GM18907 (cell line): ENCODE results near the gene FUT7.

Source experiments
- ATAC-seq: cut with Tn5 transposase; IDR thresholded peaks from one replicate; pipeline ENCODE4 v1.9.1; 2021; ENCODE audit warnings: mild to moderate bottlenecking, moderate library complexity; ENCODE audit not compliant: unreplicated experiment

The FUT7 gene

DNA sequence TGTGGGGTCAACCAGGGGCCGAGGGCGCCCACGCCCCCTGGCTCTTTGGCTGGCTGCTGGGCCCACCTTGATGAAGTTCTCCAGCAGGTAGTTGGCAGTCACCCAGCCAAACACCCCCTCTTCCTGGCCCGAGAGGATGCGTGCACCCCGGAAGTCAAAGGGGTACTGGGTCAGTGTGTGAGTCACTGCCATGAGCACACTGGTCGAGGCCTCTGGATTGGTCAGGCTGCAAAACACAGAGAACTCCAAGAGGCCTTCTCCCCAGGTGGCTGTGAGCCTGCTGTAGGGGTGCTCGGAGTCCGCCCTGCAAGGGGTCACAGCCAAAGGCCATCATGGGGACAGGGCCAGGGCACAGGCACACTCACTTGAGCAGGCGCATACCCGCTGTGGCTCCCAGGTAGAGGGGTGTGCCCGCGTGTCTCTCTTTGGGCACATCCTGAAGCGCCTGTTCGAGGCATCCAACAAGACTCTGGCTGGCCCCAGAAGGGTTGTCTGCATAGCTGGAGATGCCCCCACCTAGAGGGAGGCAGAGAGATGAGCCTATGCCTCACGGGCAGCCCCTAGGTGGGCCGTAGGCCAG, 19.3 kb upstream of the FUT7 start:
- ATAC-seq, result no peak

DNA sequence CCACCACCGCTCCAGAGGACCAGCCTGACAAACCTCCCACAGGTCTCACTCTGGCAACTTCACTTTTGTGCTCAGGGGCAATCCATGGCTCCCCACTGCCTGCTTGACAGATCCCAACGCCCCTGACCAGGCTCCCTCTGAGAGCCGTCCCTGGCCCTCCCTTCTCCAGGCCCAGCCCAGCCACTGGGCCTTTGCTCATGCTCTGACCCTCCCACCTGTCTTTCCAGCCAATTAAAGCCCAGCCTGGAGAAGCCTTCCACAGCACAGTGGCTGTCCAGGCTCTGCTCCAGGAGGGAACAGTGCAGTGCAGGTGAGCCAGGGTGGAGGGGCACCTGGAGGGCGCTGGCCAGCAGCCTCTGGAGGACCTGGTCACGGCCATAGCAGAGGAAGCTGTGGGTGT, 18.7 kb upstream of the FUT7 start:
- no peak for ATAC-seq

DNA sequence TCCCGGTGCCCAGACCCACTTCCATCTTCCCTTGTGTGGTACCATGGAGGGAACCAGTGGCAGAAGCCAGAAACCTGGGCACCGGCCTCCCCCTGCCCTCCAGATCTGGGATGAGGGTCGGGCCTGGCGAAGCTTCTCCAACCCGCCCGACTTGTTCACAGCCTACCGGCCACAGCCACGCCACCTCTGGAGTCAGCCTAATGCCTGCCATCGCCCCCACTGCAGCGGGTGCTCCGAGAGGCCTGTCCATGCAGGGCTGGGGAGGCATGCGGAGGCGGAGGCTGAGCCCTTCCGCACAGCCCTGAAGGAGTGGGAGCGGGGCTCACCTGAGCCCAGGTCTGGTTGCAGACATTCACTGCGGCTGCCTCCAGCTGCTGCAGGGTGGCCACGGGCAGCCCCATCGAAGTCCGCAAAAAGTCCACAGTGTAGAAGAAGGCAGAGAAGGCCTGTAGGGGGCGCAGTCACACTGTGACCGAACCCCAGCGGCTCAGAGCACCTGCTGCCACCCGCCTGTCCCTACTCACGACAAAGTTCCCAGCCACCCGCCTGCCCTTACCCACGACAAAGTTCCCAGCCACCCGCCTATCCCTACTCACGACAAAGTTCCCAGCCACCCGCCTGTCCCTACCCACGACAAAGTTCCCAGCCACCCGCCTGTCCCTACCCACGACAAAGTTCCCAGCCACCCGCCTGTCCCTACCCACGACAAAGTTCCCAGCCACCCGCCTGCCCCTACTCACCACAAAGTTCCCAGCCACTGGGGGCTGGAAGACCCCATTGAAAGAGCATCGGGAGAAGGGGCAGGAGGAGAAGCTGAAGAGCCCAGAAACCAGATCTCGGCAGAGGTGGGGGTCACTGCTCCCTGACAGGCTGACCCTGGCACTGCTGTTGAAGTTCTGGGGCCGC, 17.9 kb upstream of the FUT7 start:
- ATAC-seq, result no peak

DNA sequence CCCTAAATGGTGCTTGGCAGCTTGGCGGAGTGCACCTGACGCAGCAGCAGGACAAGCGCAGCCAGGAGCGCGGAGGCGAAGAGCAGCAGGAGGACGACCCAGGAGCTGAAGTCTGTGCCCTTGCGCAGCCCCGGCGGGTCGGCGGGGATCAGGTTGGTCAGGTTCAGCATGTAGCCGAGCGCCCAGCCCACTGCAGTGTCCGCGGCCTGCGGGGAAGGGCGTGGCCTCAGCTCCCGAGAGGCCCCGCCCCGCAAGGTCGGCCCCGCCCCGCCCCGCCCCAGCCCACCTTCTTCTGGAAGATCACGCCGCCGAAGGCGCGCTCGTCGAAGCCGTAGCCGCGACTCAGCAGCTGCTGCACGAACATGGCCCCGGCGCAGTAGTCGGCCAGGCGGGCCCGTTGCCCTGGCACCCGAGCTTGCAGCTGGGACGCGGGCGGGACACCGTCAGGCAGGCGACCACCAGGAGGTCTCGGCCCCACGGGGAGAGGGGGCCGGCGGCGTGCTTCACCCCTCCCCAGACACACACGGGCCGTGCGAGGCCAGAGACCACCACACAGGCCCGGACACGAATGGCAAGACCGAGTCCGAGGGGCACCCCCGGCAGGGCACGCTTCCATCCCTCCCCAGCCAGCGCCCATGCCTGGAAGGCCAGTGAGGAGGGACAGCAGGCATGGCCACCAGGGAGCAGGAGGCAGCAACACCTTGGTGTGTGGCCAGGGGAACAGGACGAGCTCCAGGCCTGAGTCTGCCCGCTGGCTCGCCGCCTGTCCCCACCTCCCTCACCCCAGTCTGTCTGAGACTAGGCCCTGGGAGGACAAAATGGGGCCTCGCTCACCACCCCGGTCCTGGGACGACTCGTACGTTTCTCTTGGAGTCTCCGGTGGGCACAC, 17.0 kb upstream of the FUT7 start:
- no peak for ATAC-seq

DNA sequence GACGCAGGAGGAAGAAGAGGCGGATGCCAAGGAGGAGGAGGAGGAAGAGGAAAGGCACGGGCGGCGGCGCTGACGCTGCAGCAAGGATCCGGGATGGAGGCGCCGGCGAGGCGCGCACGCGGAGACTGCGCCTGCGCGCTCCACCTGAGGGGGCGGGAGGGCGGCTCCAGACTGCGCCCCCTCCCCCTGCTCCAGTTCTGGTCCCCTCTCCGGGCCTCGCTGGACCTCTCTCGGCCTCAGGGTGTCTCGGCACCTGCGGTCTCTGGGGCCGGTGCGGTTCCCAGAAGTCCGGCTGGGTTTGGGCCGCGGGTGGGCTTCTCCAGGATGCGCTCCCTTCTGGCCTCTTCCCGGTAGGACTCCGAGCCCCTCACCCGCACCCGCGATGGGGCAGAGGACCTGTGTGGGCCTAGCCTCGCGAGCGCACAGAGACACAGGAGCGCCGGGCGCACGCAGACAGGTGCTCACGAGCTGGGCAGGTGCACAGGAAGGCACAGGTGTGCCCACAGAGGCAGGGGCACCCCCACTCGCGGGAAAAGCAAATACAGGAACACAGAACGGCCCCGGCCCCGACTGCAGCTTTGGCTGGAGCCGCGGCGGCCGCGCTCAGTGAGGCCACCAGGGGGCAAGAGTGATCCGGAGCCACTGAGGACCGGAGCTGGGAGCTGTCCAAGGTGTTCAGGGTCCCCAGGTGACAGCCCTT, 14.3 kb upstream of the FUT7 start, which contains the start of gene NPDC1:
TSS of gene NPDC1 (minus strand) at position 90 of the 700 bp plus-strand sequence. CDS start 188 bp downstream, outside the sequence.
- ATAC-seq, result no peak

DNA sequence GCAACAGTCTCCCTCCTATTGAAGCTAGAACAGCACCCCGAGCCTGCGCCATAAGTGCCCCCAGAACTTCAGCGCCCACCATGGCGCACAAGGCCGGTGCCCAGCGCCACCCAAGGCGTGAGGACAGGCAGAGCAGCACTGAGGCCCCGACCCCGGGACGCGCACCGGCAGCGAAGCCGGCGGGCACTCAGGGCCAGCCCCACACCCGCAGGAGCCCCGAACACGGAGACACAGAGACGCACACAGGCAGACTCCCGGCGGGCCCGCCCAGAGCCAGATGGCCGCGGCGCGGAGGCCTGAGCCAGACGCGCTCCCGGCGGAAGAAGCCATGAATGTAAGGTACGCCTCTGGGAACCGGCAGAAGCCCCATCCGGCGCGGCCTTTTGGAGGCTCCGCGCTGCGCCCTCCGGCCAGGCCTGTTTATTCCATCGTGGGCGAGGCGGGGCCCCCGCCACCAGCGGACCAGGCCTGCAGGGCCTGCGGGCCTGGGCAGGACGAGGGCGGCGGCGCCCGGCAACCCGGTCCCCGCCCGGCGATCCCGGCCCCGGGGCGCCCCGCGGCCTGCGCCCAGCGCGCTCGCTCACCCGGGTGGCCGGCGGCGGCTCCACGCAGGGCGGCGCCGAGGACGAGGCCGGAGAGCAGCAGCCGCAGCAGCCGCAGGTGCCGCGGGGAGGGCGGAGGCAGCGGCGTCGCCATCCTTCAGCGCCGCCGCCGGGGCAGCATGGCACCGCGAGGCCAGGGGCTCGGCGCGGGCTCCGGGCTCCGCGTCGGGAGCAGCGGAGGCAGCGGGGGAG, 13.6 kb upstream of the FUT7 start:
- no peak for ATAC-seq

DNA sequence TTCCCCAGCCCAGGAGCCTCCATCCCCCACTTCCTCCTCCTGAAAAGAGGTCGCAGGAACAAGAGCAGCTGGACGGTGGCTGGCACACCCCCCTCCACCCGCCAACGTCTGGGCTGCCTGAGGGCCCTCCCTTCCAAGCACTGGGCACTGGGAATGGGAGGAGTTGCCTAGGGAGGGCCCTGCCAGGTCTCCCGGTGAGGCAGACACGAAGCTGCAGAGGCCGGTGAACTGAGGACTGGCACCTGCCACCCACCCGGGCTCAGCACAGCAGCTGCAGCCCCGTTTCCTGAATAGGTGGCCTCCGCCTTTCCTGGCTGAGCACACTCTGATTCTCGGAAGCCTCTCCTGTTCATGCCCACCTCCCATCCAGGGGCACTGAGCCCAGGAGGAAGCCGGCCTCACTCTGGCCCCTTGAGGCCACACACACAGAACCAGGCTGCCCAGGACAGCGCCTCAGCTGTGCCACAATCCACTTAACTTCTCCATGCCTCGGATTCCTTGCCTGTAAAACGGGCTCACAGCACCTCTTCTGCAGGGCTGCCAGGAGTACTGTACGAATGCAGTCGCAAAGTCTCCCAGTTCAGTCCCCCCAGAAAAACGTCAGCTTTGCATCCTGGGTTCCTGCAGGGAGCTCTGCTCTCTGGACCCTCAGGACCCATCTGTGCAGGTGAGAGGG, 12.8 kb upstream of the FUT7 start:
- no peak for ATAC-seq

DNA sequence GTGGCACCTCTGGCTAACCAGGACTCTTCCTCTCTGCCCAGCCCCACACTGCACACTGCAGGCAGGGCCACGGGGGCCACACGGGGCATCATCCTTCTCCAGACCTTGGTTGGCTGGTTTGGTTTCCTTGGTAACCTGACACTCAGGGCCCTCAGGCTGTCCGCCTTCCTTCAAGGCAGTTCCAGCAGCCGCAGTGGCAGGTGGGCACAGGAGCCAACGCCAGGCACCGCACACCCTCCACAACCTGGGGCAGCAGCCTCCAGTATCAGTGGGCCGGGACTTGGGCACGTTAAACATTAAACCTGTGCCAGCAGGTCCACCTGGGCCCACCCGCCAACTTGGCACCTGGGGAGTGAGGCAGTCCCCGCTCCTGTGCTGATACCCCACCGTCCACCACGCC, 12.1 kb upstream of the FUT7 start:
- ATAC-seq, result no peak

DNA sequence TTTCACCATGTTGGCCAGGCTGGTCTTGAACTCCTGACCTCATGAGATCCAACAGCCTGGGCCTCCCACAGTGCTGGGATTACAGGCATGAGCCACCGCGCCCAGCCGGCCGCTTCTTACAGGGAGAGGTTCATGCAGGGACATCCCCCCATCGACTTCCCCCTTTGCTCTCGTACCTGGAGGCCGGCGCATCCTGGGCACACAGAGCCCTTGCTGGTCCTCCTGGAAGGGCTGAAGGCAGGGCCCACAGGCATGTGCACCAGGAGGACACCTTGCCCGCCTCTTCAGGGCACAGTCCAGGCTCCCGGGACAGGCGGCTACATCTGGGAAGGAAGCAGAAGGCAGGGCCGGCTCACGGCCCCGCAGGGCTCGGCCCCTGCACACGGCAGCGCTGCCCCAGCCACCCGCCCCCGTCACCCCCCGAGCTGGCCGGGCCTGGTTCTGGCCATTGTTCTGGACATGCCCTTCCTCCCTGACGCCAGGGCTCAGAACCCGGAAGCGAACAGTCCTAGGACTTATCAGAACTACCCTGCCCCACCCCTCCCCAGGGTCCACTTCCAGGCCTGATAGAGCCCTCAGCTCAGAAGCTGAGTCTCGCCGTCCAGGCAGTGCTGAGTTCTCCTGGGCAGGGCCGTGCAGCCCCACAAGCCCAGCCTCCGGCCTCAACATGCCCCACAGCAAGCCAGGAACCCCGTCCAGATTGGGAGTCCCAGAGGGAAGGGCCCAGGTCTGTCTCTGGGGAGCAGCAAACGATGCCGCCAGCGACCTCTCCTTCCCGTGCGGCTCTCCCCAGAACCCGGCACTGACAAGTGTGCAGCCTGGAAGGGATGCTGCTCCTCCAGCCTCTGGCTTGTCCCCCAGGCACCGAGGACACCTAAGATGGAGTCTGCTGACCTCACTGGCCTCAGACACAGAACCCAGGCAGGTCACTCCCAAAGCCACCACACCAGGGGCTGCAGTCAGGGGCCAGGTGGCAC, 11.2 kb upstream of the FUT7 start:
- no peak for ATAC-seq

DNA sequence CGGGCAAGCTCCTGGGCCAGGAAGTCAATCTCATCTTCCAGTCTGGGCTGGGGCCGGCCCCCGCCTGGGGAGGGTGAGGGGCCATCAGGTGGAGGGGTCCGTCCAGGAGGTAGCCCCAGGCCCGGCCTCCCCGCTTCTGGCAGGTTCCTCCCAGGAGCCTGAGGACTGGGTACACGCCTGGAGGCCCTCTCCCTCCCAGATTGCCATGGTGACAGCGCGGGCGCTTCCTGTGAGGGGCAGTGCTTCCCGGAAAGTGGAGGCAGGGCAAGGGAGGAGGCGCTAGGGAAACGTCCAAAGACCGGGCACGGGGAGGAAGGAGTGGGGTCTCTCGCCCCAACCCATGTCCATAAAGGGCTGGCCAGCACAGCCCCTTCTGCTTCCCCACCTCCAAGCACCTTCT, 9.2 kb upstream of the FUT7 start:
- no peak for ATAC-seq

DNA sequence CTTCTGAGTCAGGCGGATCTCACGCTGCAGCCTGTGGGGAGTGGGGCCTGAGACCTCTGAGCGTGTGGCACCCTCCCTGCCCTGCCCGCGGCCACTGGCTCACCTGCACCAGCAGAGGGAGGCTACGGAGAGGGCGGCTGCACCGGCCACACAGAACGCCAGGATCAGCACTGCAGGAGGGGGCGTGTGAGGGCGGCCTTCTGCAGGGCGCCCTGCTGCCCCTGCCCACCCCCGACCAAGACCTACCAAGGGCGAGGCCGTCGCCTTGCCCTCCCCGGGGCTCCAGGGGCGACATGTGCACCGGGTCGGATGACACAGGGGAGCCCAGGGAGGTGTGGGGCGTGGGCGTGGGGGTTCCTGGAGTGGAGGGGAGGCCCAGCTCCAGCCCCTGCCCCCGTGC, 8.7 kb upstream of the FUT7 start:
- no peak for ATAC-seq

DNA sequence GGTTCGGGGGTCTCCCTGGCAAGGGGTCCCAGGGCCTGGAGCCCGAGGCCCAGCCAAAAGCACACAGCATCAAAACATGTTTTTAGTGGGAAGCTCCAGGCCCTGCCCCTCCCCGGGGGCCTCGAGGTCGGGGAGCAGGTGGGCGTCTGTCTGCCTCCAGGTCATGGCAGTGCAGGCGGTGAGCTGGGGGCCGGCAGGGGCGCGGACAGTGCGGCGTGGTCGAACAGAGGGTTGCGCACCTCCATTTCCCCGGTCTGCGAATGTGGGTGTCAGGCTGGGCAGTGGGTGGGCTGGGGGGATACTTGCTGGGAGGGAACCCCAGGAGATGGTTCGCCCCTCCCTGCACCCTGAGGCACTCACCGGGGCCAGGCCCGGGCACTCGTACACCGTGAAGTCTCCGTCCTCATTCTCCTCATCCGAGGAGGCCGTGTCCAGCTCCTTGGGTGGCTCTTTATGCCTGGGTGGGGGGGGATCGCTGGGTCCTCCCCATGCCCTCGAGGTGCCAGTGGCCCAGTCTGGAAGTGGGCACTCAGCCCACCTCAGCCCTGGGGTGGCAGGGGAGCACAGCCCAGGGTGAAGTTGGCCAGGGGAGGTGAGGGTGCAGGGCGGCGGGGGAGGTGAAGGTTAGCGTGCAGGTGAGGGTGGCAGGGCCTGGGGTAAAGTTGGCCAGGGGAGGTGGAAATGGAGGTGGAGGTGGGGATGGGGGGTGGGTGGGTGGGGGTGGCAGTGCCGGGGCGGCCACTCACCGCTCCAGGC, 7.9 kb upstream of the FUT7 start:
- ATAC-seq, result no peak

DNA sequence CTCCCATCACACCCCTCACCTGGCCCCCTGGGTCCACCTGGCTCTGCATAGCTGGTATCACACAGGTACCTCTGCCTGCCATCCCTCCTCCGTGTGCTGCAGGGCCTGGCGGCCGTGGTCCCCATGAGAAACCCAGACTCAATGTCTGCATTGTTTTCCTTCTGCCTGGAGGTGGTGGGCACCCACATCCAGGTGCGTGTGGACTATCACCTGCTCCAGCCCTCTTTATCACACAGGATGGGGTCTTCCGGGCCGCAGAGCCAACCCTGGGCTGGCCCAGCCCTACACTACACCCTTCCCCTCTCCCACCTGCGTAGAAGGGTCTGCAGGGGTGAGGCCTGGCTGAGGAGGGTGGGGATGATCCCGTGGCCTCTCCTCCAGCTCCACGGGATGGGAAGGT, 7.0 kb upstream of the FUT7 start:
- ATAC-seq, result no peak

DNA sequence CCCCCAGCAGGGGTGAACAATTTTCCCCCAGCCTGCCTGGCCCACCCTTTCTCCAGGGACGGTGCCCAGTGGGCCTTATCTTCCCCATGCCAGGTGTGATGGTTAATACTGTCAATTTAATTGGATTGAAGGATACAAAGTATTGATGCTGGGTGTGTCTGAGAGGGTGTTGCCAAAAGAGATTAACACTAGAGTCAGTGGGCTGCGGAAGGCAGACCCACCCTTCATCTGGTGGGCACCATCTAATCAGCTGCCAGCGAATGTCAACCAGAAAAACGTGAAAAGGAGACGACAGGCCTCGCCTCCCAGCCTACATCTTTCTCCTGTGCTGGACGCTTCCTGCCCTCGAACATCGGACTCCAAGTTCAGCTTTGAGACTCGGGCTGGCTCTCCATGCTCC, 5.6 kb upstream of the FUT7 start:
- ATAC-seq, result no peak

DNA sequence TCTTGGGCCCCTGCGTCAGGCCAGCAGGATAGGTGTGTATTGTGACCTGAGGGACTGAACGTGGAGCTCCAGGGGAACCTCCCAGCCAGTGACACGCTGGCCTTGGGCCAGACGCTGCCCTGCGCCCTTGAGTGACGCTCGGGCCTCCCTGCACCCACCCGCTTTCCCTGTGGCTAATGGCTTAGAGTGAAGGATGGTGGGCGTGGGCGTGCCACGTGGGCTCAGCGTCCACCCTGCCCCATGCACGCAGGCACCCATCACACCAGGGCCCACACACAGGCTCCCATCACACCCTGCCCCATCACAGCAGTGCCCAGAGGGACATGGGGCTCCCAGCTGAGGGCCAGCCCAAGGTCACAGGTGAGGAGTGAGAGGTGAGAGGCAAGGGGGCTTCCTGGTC, 5.1 kb upstream of the FUT7 start:
- no peak for ATAC-seq

DNA sequence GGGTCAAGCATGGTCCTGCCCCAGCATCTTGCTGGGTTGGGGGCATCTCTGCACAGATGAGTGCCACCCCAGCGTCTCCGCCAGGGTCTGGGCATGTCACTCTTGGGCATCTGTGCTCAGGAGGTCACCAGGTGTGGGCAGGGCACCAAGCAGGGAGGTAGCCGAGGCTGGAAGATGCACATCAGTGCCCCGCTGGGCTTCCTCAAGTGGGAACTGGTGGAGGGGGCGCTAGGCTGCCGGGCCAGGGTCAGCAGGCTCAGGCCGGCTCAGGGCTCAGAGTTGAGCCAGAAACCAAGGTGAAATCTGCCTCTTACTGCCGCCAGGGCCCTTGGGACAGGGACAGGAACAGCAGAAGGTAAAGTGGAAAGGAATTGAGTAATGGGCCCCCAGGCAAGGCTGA, 4.0 kb upstream of the FUT7 start:
- ATAC-seq, result no peak

DNA sequence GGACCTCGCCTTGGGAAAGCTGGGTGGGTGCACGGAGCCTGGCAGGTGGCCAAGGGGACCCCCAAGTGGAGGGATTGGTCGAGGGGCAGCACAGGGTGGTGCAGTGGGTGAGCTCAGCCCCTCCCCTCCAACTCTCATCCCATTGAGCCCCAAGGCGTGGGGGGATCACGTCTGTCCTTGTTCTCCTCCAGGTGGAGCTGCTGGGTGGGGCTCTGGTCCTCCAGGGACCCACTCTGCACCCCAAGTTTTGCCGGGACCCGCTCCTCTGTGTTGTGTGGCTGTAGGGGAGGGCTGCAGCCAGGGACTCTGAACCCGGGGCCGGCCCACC, 3.6 kb upstream of the FUT7 start:
- no peak for ATAC-seq
